Skeletal muscle satellite cell (primary cell): ENCODE data around the gene LST1.

Experiments
- H3K27me3 ChIP-seq: 2 replicates; pipeline ENCODE4 v1.7.0; 2013; ENCODE audit warnings: low read length; ENCODE audit not compliant: control insufficient read depth, insufficient read depth
- H3K36me3 ChIP-seq: 2 replicates; pipeline ENCODE4 v1.7.0; 2013; ENCODE audit warnings: mild to moderate bottlenecking, control low read depth, low read length; ENCODE audit not compliant: insufficient read depth
- H3K4me1 ChIP-seq: 2 replicates; pipeline ENCODE4 v1.7.0; 2013; ENCODE audit warnings: low read length; ENCODE audit not compliant: control insufficient read depth, insufficient read depth
- H3K4me2 ChIP-seq: 2 replicates; pipeline ENCODE4 v1.7.0; 2013; ENCODE audit warnings: mild to moderate bottlenecking, low read length
- H3K4me3 ChIP-seq: 2 replicates; pipeline ENCODE4 v1.7.0; 2013; ENCODE audit warnings: low read length
- H3K9ac ChIP-seq: 2 replicates; pipeline ENCODE4 v1.7.0; 2013; ENCODE audit warnings: mild to moderate bottlenecking, low read depth, low read length, moderate library complexity
- H3K9me3 ChIP-seq: replicated peaks from 2 replicates; pipeline ENCODE4 v1.7.0; 2013; ENCODE audit warnings: mild to moderate bottlenecking, control low read depth, low read length

The LST1 gene

DNA sequence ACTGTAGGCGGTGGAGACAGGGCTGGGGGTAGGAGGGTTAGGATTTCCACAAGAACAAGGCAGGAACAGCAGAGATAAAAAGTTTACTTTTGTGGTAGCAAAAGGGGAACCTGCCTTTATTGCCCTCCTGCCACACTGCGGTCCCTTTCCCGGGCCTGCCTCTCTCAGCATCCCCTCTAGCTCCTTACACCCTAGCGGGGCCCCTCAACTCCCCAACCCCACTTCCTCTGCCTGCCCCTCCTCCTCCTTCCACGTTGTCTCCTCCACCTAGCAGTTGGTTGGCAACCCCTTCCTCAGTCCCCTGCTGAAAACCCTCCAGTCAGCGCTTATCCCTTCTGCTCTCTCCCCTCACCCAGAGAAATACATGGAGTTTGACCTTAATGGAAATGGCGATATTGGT is 29.7 kb downstream of the LST1 start:
- Histone ChIP-seq H3K4me2 (no peak overlapping the region), H3K4me1 (no peaks in the 10 kb centered on the region), H3K9ac (no peak overlapping the region), H3K4me3 (no peak overlapping the region), H3K27me3 (peaks cover 8% of the 10 kb centered on the region), H3K36me3 (no peaks in the 10 kb centered on the region), H3K9me3 (no peaks in the 10 kb centered on the region)

GRCh38 chr6:31617010-31617409 is 30.9 kb downstream of the LST1 start:
- H3K36me3 ChIP-seq, result peaks cover 5% of the 10 kb centered on the region
- H3K9me3 ChIP-seq, result no peaks in the 10 kb centered on the region
- H3K4me1 ChIP-seq, result peaks cover 4% of the 10 kb centered on the region
- H3K27me3 ChIP-seq, result peaks cover 8% of the 10 kb centered on the region
- H3K9ac ChIP-seq, result no peak overlapping the region
- no peak overlapping the region for H3K4me2 ChIP-seq
- H3K4me3 ChIP-seq, result no peak overlapping the region

- Histone ChIP-seq H3K4me1 (peaks cover 15% of the 10 kb centered on the region), H3K27me3 (peaks cover 2% of the 10 kb centered on the region), H3K9ac (peak overlapping the region; percentile 91), H3K36me3 (peaks cover 31% of the 10 kb centered on the region), H3K4me2 (peak overlapping the region; percentile 89), H3K4me3 (peak overlapping the region; percentile 88), H3K9me3 (no peaks in the 10 kb centered on the region)
Measured at GRCh38 chr6:31619805-31620585, 33.9 kb downstream of the LST1 start.

DNA sequence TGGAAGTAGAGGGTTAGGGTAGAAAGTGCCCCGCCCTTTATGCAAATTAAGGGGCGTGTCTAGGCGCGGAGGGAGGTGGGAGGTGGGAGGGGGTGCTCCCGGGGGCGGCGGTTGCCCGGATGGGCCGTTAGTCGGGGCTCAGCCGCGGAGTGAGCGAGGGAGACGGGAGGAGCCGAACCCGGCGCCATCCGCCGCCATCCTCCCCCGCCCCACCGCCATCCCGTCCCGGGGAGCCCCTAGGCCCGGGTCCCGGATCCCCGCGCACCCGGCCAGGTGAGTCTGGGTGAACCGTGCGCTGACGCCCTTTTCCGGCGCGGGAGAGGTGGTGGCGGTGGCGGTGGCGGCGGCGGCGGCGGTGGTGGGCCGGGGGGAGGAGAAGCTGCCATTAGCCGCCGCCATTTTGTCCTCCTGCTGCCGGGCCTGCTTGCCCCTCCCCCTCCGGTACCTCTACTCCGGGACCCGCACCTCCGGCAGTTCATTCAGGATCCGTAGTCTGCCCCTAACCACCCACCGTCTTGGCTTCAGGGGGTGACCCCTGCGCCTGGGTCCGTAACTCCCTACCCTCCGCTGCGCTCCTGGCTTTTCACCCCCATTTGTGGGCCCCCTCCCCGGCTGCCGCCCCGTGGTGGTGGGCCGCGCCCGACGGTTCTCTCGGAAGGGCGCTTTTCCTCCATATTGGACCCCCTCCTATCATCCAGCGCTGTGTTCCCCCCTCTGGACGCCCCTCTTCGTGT is 34.7 kb downstream of the LST1 start, which contains the start of gene PRRC2A:
Gene PRRC2A (plus strand): TSS at position 130 of the 734 bp plus-strand sequence. CDS start 2,075 bp downstream, outside the sequence.
- H3K4me1 ChIP-seq, result peaks cover 15% of the 10 kb centered on the region
- H3K27me3 ChIP-seq, result no peaks in the 10 kb centered on the region

GRCh38 chr6:31621320-31621939 is 35.4 kb downstream of the LST1 start:
- peak overlapping the region; percentile 100 for H3K4me3 ChIP-seq
- H3K27me3 ChIP-seq, result no peaks in the 10 kb centered on the region
- H3K9me3 ChIP-seq, result no peaks in the 10 kb centered on the region
- H3K4me2 ChIP-seq, result peak overlapping the region; percentile 95
- H3K4me1 ChIP-seq, result peaks cover 15% of the 10 kb centered on the region
- H3K9ac ChIP-seq, result peak overlapping the region; percentile 100
- peaks cover 45% of the 10 kb centered on the region for H3K36me3 ChIP-seq

More for the DNA sequence above, 34.7 kb downstream of the LST1 start, which contains the start of gene PRRC2A:
- peak within 1 kb of the TSS; percentile 100 for H3K4me3 ChIP-seq
- H3K9me3 ChIP-seq, result no peaks in the 10 kb centered on the region
- peak within 1 kb of the TSS; percentile 95 for H3K4me2 ChIP-seq
- H3K9ac ChIP-seq, result peak within 1 kb of the TSS; percentile 100
- peaks cover 38% of the 10 kb centered on the region for H3K36me3 ChIP-seq

DNA sequence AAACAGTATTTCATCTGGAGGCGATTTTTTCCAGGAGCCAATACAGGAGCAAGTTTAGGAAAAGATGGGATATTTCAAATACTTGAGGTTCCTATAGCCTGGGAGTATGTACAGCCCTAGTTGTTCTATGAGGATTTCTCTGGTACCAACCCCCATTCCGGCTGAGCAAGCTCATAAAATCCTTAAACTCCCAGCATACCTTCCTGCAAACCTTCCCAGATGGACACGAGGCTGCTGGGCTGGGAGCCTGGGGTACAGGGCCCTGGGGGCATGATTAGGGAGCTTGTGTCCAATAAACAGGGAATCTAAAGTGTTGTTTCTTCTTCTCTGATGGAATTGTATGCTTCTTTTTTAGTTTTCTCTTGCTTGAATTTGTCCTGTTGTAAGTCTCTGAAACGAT is 35.9 kb downstream of the LST1 start:
- Histone ChIP-seq H3K9me3 (no peaks in the 10 kb centered on the region), H3K27me3 (no peaks in the 10 kb centered on the region), H3K36me3 (peaks cover 51% of the 10 kb centered on the region), H3K4me1 (peaks cover 15% of the 10 kb centered on the region), H3K4me2 (peak overlapping the region; percentile 95), H3K9ac (peak overlapping the region; percentile 100), H3K4me3 (peak overlapping the region; percentile 100)

DNA sequence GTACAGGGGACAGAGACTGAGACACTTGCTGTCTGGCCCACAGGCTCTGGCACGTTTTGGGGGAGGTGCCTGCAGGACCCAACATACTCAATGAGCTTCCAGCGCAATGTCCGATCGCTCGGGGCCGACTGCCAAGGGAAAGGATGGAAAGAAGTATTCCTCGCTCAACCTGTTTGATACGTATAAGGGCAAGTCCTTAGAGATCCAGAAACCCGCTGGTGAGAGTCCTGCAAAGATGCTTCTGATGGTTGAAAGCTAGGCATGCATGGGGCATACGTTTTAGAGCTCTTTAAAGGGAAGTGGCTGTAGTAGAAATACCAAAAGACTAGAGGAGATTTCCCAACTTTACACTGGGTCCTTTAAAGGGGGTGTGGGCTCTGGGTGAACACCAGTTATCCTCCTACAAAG is 36.6 kb downstream of the LST1 start:
- H3K9ac ChIP-seq, result peak overlapping the region; percentile 100
- H3K27me3 ChIP-seq, result no peaks in the 10 kb centered on the region
- peak overlapping the region; percentile 95 for H3K4me2 ChIP-seq
- H3K4me1 ChIP-seq, result peaks cover 15% of the 10 kb centered on the region
- H3K36me3 ChIP-seq, result peaks cover 58% of the 10 kb centered on the region
- H3K4me3 ChIP-seq, result peak overlapping the region; percentile 100
- H3K9me3 ChIP-seq, result no peaks in the 10 kb centered on the region

DNA sequence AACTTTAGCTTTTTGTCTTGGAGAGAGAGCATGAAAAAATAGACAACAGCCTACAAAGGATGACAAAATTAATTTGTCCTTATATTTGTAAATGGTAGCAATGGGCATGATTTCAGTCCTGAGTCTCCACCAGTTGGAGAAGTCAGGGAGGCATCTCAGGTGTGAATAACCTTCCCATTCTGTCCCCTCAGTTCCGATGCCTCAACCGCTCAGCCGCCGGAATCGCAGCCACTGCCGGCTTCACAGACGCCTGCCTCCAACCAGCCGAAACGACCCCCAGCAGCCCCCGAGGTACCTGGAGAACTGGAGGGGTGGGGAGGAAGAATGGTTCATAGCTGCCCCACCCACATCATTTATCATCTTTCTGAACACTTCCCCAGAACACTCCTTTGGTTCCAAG is 38.0 kb downstream of the LST1 start:
- H3K4me3 ChIP-seq, result no peak overlapping the region

DNA sequence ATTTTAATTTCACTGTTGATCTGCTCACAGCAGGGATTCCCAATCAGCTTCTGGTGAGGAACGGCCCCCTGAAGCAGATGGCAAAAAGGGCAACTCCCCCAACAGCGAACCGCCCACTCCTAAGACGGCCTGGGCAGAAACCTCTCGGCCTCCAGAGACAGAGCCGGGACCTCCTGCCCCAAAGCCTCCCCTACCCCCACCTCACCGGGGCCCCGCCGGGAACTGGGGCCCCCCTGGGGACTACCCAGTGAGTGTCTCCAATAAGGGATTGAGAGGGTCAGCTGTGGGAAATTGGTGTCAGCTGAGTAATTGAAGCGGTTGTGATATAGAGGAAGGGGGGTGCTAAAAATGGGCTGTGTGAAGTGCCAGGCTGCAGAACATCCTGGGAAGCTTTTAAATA is 40.9 kb downstream of the LST1 start:
- H3K4me1 ChIP-seq, result peaks cover 12% of the 10 kb centered on the region
- H3K9ac ChIP-seq, result no peak overlapping the region
- H3K36me3 ChIP-seq, result peaks cover 93% of the 10 kb centered on the region
- H3K27me3 ChIP-seq, result no peaks in the 10 kb centered on the region
- H3K4me2 ChIP-seq, result no peak overlapping the region
- no peaks in the 10 kb centered on the region for H3K9me3 ChIP-seq
- no peak overlapping the region for H3K4me3 ChIP-seq

More for the DNA sequence above, 38.0 kb downstream of the LST1 start:
- Histone ChIP-seq H3K9me3 (no peaks in the 10 kb centered on the region), H3K27me3 (no peaks in the 10 kb centered on the region), H3K4me2 (no peak overlapping the region), H3K4me1 (peaks cover 15% of the 10 kb centered on the region), H3K36me3 (peaks cover 70% of the 10 kb centered on the region), H3K9ac (no peak overlapping the region)

DNA sequence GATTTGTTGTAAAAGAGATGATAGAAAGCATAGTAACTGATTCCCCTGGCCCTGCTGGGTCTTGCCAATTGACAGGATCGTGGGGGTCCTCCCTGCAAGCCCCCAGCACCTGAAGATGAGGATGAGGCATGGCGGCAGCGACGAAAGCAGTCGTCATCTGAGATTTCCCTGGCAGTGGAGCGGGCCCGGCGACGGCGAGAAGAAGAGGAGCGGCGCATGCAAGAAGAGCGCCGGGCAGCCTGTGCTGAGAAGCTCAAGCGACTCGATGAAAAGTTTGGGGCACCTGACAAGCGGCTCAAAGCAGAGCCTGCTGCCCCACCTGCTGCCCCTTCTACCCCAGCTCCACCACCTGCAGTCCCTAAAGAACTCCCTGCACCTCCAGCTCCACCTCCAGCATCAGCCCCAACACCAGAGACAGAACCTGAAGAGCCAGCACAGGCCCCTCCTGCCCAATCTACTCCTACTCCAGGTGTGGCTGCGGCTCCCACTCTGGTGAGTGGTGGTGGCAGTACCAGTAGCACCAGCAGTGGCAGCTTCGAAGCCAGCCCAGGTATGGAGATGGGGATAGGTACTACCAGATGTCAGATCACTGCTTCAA is 41.7 kb downstream of the LST1 start:
- H3K4me2 ChIP-seq, result no peak overlapping the region
- H3K4me3 ChIP-seq, result no peak overlapping the region
- no peak overlapping the region for H3K9ac ChIP-seq
- H3K4me1 ChIP-seq, result peaks cover 3% of the 10 kb centered on the region
- no peaks in the 10 kb centered on the region for H3K9me3 ChIP-seq
- peaks cover 95% of the 10 kb centered on the region for H3K36me3 ChIP-seq
- no peaks in the 10 kb centered on the region for H3K27me3 ChIP-seq

GRCh38 chr6:31629014-31629413 is 42.9 kb downstream of the LST1 start:
- peaks cover 95% of the 10 kb centered on the region for H3K36me3 ChIP-seq
- no peak overlapping the region for H3K4me3 ChIP-seq
- H3K4me2 ChIP-seq, result no peak overlapping the region
- no peak overlapping the region for H3K9ac ChIP-seq
- H3K27me3 ChIP-seq, result no peaks in the 10 kb centered on the region
- no peaks in the 10 kb centered on the region for H3K9me3 ChIP-seq
- no peaks in the 10 kb centered on the region for H3K4me1 ChIP-seq
